Testis (tissue), 2 donors: ENCODE results near the gene PCP2.

ENCODE experiments used
- CTCF ChIP-seq, 3 experiments: fragments of 450-650 bp in 2 of 3; fragments of 200-600 bp in 1 of 3; sonication (generic) in 1 of 3; IDR thresholded peaks; one replicate each; pipeline ENCODE4 v1.5.1; 2016 to 2019; ENCODE audit warnings: antibody characterized with exemption in 3 of 3, mild to moderate bottlenecking in 2 of 3, moderate library complexity in 1 of 3
- POLR2A ChIP-seq: fragments of 450-650 bp; IDR thresholded peaks from one replicate; pipeline ENCODE4 v1.6.1; 2017; ENCODE audit warnings: antibody characterized with exemption, mild to moderate bottlenecking, moderate library complexity

GRCh38 chr19:7618348-7618747 lies 15.2 kb downstream of the PCP2 start:
- TF ChIP-seq CTCF (IDR thresholded peaks at IDR 0.05) (no peak), POLR2A (no peak)
